ENCODE results near the gene FES. TPM values are rescaled to one million over a fixed set of nuclear protein-coding genes. Genes with fewer than 3 reads are reported as not detected.

FES gene
- total and polyA plus RNA-seq, 7 donors, result 4.9 to 35.5 (median 28.0) TPM

GRCh38 chr15:90929246-90930019 lies 45.1 kb downstream of the FES start:
- 33 to 48% methylated on average over 21 of the region's 21 CpGs for WGBS, 2 donors
- intact Hi-C loops (cut with DNase I), result loop anchor here (5.0 kb wide), 1 partner anchor 282 kb away; no protein-coding TSS in a partner anchor
- H3K4me3 ChIP-seq, result peak overlapping the region; percentile 64 to 69 (median 66)
- no peaks in the 10 kb centered on the region for H3K27me3 ChIP-seq
- no peak for TF ChIP-seq CTCF (IDR thresholded peaks at IDR 0.05)
- no peak for TF ChIP-seq EP300 (IDR thresholded peaks at IDR 0.05)
- TF ChIP-seq POLR2AphosphoS5 (IDR thresholded peaks at IDR 0.05), result no peak
- no peak for TF ChIP-seq POLR2A (IDR thresholded peaks at IDR 0.05)
- DNase-seq, result no peak
- H3K9me3 ChIP-seq, result no peaks in the 10 kb centered on the region
- no peaks in the 10 kb centered on the region for H3K36me3 ChIP-seq
- H3K27ac ChIP-seq, result peak overlapping the region; percentile 85 to 92 (median 90)
- H3K4me1 ChIP-seq, result peaks cover 0 to 36% (median 32%) of the 10 kb centered on the region in 4 donors

GRCh38 chr15:90930861-90931574 lies 46.7 kb downstream of the FES start:
- WGBS, 2 donors, result 68 to 71% methylated on average over 15 of the region's 15 CpGs
- Histone ChIP-seq H3K27ac (peak overlapping the region; percentile 85 to 92 (median 90)), H3K4me3 (peak overlapping the region in 3 of 4 donors; percentile 64 to 67 (median 67)), H3K9me3 (no peaks in the 10 kb centered on the region), H3K4me1 (peaks cover 0 to 46% (median 43%) of the 10 kb centered on the region in 4 donors), H3K36me3 (no peaks in the 10 kb centered on the region), H3K27me3 (no peaks in the 10 kb centered on the region)
- TF ChIP-seq EP300 (IDR thresholded peaks at IDR 0.05) (peak in 1 of 4 donors; percentile 36), POLR2AphosphoS5 (IDR thresholded peaks at IDR 0.05) (peak in 1 of 4 donors; percentile 40), POLR2A (IDR thresholded peaks at IDR 0.05) (no peak)
- DNase-seq, result peak; percentile 68
- intact Hi-C loops (cut with DNase I), result loop anchor here (5.0 kb wide), 1 partner anchor 284 kb away; no protein-coding TSS in a partner anchor

GRCh38 chr15:90931575-90931827 lies 47.2 kb downstream of the FES start:
- no peak for TF ChIP-seq CTCF (IDR thresholded peaks at IDR 0.05)
- no peak for TF ChIP-seq POLR2AphosphoS5 (IDR thresholded peaks at IDR 0.05)
- TF ChIP-seq EP300 (IDR thresholded peaks at IDR 0.05), result no peak
- no peak for TF ChIP-seq POLR2A (IDR thresholded peaks at IDR 0.05)
- DNase-seq, result no peak
- 13 to 26% methylated on average over 6 of the region's 6 CpGs for WGBS, 2 donors
- intact Hi-C loops (cut with DNase I), result loop anchor here (5.0 kb wide), 1 partner anchor 284 kb away; no protein-coding TSS in a partner anchor
- no peaks in the 10 kb centered on the region for H3K36me3 ChIP-seq
- H3K4me1 ChIP-seq, result peaks cover 0 to 51% (median 48%) of the 10 kb centered on the region in 4 donors
- H3K27ac ChIP-seq, result peak overlapping the region; percentile 85 to 92 (median 90)
- peak overlapping the region in 3 of 4 donors; percentile 67 to 79 (median 73) for H3K4me3 ChIP-seq
- no peaks in the 10 kb centered on the region for H3K9me3 ChIP-seq
- no peaks in the 10 kb centered on the region for H3K27me3 ChIP-seq

GRCh38 chr15:90931828-90932659 lies 47.7 kb downstream of the FES start, which contains the start of gene HDDC3:
Gene HDDC3 (minus strand): TSS chr15:90932549. CDS start chr15:90932540, 9 bp downstream.
- intact Hi-C loops (cut with DNase I), result loop anchor here (1.0 to 5.0 kb wide), 2 partner anchors 30 to 285 kb away; no protein-coding TSS in a partner anchor

More at GRCh38 chr15:90931828-90932659, 47.7 kb downstream of the FES start, which contains the start of gene HDDC3:
- H3K9me3 ChIP-seq, result no peaks in the 10 kb centered on the region
- H3K4me1 ChIP-seq, result peaks cover 0 to 56% (median 52%) of the 10 kb centered on the region in 4 donors
- H3K36me3 ChIP-seq, result peaks cover 0 to 5% (median 0%) of the 10 kb centered on the region in 4 donors
- peak within 1 kb of the TSS; percentile 67 to 79 (median 74) for H3K4me3 ChIP-seq
- no peaks in the 10 kb centered on the region for H3K27me3 ChIP-seq
- peak; percentile 22 to 28 for TF ChIP-seq POLR2A (IDR thresholded peaks at IDR 0.05)
- peak; percentile 55 to 89 (median 77) for TF ChIP-seq POLR2AphosphoS5 (IDR thresholded peaks at IDR 0.05)
- TF ChIP-seq EP300 (IDR thresholded peaks at IDR 0.05), result no peak
- TF ChIP-seq CTCF (IDR thresholded peaks at IDR 0.05), result peak in 3 of 4 experiments; percentile 80 to 93 (median 81)
- peak within 1 kb of the TSS; percentile 85 to 92 (median 90) for H3K27ac ChIP-seq
- peak; percentile 94 for DNase-seq
- 0 to 1% methylated on average over 52 of the region's 52 CpGs for WGBS, 2 donors
